Left colon (tissue), 2 donors: ENCODE data around the gene DYSF. TPM values are rescaled to one million over a fixed set of nuclear protein-coding genes. Genes with fewer than 3 reads are reported as not detected.

Source experiments
- ATAC-seq: fragments of 200-7000 bp; cut with Tn5 transposase; one replicate; pipeline ENCODE4 v1.9.1; 2020; ENCODE audit warnings: mild to moderate bottlenecking, moderate library complexity
- DNase-seq, 2 donors: peaks; one replicate each; pipeline ENCODE4 v3.0.0-alpha.2; 2020
- intact Hi-C, 2 donors: fragments of 100-400 bp; cut with DNase I in 1 of 2; cut with micrococcal nuclease in 1 of 2; formaldehyde crosslinking; loops; one replicate each; pipeline versions ENCODE4 v1.11.2 to v1.14.0; 2022; cut with DNase I, micrococcal nuclease
- total RNA-seq, 2 donors: library from RNA; stranded (reverse); fragmentation: NEBNext Ultra II Directional; extraction: Animal tissue kit (Norgen Biotek cat#: 25700); gene quantifications; one replicate each; pipeline ENCODE4 v1.2.1, GENCODE V29; 2021
- donor health status: DM: no; HTN: no; CAD: no.
- donor health status: DM: yes; HTN: yes; CAD: no.

The DYSF gene
- total RNA-seq, 2 donors from 2014 or later, result 2.4 to 5.0 TPM

- intact Hi-C loops, result loop anchor here in 1 of 2 donors (10.0 kb wide), 1 partner anchor 163 kb away; no protein-coding TSS in a partner anchor
These were observed 158.6 kb downstream of the DYSF start for GRCh38 chr2:71611781-71612527.

GRCh38 chr2:71612581-71613402 is 159.4 kb downstream of the DYSF start:
- intact Hi-C loops, result loop anchor here in 1 of 2 donors (10.0 kb wide), 1 partner anchor 162 kb away; no protein-coding TSS in a partner anchor
- ATAC-seq (no peak), DNase-seq (peak in 1 of 2 donors; percentile 18)

More at GRCh38 chr2:71611781-71612527, 158.6 kb downstream of the DYSF start:
- ATAC-seq (no peak), DNase-seq (peak in 1 of 2 donors; percentile 3)

GRCh38 chr2:71613403-71613952 is 160.1 kb downstream of the DYSF start:
- ATAC-seq (no peak), DNase-seq (peak in 1 of 2 donors; percentile 2)
- intact Hi-C loops, result loop anchor here in 1 of 2 donors (10.0 kb wide), 1 partner anchor 161 kb away; no protein-coding TSS in a partner anchor

- intact Hi-C loops, result loop anchor here in 1 of 2 donors (10.0 kb wide), 1 partner anchor 161 kb away; no protein-coding TSS in a partner anchor
- DNase-seq (peak in 1 of 2 donors; percentile 12), ATAC-seq (no peak)
These were observed 160.9 kb downstream of the DYSF start for GRCh38 chr2:71613953-71614925.

DNA sequence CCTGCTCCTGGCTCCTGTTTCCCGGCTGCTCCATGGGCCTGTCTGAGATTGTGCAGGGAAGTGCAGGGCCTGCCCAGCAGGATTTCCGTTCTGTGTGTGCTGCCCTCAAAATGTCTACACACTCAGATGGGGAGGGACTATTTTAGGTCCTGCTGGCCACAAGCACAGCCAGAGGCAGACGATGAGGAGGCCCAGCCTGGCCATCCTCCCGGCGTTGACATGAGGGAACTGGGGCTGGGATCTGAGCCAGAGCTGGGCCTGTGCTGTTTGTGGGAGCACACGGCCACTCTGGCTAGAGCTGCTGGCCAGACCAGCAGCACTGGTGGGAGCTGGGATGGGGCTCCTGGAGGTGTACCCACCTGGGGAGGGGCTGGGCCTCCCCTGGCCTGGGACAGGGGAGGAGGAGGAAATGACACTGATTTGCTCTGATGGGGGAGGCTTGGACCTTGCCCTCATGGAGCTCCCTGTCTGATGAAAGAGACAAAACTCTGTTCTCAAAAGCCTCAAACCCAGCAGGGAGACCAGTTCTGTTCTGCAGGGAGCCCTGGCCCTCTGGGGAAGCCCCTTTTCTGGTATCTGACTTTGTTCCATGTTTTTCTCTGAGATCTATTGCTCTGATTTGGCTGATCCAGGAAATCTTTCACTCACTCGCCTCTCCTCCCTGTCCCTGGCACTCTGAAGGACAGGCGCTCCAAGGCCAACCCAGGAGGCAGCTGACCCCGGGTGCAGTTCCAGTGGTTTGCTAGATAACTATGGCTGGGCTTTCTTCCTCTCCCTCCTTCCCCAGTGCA is 161.8 kb downstream of the DYSF start:
- ATAC-seq (peak; percentile 29), DNase-seq (peak; percentile 47 to 71)
- intact Hi-C loops, result loop anchor here in 1 of 2 donors (10.0 kb wide), 1 partner anchor 160 kb away; no protein-coding TSS in a partner anchor

DNA sequence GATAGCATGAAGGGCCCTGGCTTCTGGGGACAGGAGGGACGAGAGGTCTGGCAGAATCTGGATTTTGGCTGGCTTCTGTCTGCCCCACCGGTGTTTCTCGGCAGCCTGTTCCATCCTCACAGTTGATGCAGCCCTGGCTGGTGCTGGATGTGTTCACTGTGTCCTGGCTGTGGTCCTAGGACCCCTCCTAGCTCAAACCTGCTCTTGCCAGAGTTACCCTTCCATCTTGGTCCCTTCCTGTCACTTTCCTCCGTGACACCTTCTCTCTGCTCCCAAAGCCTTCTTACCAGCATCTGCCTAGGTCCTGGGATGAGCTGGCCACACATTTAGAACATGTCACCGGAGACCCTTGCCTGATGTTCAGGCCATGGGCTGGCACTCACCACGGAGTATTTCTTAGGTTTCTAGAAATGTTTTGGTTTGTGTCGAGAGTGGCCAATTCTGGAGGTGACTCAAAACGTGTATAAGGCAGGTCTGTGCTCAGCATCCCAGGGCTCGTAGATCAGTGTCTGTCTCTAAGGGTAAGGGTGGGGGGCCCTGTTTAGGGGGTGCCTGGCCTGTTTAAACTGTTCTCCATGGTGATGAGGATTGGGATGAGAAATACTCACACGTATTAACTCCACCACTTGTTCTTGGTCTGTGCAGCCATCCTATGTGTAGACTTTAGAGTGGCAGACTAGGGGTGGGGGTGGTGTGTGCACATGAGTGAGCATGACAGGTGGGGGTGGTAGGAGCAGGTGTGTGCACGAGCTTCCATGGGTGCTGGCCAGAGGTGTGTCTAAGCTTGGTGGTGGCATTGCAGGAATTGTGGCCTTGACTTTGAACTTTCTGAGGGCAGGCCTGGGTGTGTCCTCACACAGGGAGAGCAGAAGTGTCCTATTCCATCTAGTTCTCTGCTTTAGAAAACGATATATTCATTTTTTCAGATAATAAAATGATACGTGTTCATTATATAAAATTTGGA is 162.7 kb downstream of the DYSF start:
- peak; percentile 40 for ATAC-seq
- intact Hi-C loops, result loop anchor here in 1 of 2 donors (10.0 kb wide), 1 partner anchor 159 kb away; no protein-coding TSS in a partner anchor
- peak in 1 of 2 donors; percentile 14 for DNase-seq

DNA sequence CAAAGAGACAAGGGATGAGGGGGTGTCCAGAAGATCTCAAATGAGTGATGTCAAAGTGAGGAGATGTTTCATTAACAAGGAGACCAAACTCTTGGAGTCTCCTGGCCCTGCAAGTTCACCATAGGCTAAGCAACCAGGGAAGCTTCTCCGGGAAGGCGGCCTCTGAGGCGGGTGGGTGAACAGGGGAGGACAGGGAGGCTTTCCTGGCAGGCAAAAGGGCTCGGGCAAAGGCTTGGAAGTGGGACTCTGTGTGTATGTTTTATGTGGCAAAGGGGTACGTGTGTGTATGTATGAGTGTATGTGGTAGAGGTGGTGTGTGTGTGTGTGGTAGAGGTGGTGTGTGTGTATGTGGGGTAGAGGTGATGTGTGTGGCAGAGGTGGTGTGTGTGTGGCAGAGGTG is 163.9 kb downstream of the DYSF start:
- DNase-seq (peak in 1 of 2 donors; percentile 5), ATAC-seq (no peak)
- intact Hi-C loops, result loop anchor here in 1 of 2 donors (10.0 kb wide), 1 partner anchor 158 kb away; no protein-coding TSS in a partner anchor

GRCh38 chr2:71618327-71619113 is 165.2 kb downstream of the DYSF start:
- intact Hi-C loops, result loop anchor here in 1 of 2 donors (10.0 kb wide), 1 partner anchor 156 kb away; no protein-coding TSS in a partner anchor

DNA sequence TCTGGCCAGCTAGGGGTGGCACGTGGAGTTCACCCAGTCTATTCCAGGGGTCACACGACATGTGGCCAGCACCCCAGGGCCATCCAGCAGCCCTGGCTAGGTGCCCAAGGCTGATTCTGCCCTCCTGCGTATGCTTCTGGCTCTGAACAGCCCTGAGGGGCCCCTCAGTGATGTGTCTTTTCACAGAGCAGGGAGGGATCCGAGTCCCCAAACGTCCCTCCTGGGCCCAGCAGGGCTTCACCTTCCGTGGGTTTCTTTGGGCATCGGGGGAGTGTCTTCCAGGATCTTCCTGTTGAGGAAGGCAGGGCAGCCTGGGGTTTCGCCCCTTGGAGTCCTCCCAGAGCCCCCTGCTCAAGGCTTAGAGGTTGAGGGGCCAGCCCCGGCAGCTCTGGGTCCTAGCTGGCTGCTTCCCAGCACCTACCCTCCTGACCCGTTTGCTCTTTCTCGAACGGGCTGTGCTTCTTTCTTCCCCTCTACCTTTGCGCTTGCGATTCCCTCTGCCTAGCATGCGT is 165.9 kb downstream of the DYSF start:
- DNase-seq, result peak in 1 of 2 donors; percentile 9
- no peak for ATAC-seq
- intact Hi-C loops, result loop anchor here in 1 of 2 donors (10.0 kb wide), 1 partner anchor 156 kb away; no protein-coding TSS in a partner anchor

More at GRCh38 chr2:71618327-71619113, 165.2 kb downstream of the DYSF start:
- ATAC-seq (no peak), DNase-seq (peak in 1 of 2 donors; percentile 2)

DNA sequence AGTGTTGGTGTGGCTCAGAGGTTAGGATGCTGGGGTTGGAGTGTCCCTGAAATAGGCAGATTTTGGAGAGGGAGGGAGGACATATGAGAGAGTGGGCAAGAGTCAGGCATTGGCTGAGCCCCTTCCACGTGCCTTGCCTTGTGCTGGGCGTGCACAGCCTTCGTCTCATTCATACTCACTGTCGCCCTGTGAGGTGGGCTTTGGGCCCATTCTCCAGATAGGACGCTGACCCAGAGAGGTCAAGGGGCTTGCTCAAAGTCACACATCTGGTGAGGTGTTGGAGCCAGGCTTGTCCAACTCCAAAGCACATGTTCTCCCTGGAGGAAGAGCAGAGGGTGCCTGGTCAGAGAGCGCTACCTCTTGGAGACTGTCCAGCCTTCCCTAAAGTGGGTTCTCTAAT is 166.8 kb downstream of the DYSF start:
- intact Hi-C loops, result no loop called here
- DNase-seq (peak in 1 of 2 donors; percentile 8), ATAC-seq (no peak)

- DNase-seq (peak in 1 of 2 donors; percentile 7), ATAC-seq (no peak)
These were observed 167.5 kb downstream of the DYSF start for GRCh38 chr2:71620851-71621251.

DNA sequence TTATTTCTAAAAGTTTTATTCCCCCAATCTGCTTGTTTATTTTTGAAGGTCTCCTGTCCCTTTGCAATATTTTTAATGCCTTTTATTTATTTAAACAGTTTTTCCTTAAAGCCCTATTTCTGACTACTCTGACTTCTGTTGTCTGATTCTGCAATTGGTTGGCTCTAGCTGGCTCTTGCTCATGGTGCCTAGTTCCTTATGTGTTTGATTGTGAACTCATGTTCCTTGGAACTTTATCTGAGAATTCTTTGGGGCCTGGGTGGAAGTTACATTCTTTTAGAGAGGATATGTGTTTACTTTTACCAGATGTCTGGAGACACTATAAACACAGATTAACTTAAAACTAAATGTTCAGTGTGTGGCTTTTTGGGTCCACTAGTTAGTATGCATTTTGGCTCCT is 175.9 kb downstream of the DYSF start:
- no peak for ATAC-seq
- DNase-seq, result no peak

More at GRCh38 chr2:71620851-71621251, 167.5 kb downstream of the DYSF start:
- intact Hi-C loops, result no loop called here

DNA sequence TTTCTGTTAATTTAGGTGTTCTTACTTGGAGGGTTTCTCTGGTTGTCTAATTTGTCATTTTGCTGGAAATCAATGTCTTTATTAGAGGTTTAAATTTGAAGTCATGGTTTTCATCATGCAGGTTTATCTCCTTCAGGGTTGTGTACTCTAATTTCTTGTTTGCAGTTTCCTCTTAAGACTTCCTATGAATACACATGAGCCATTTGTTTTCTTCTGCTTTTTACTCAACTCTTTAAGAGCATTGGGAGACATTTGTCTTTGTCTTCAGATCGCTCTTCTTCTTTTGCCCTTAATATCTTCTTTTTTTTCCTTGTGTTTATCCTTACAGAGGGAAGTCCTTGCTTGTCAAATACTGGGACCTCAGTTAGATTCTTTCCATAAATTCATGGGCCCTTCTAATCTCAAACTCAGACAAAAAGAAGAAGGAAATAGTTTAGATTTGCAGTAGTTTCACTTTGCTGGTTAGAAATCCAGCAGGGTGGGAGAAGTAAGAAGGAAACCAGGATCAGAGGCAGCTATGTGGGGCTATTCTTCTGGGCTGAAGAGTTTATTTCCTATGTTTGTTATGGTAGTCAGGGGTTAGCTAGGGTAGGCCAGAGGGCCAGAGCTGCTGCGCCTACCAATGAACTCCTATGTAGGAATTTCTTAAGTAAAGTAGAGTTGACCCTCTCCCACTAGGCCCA is 176.6 kb downstream of the DYSF start:
- ATAC-seq, result no peak

More for the DNA sequence above, 175.9 kb downstream of the DYSF start:
- intact Hi-C loops, result no loop called here

More for the DNA sequence above, 176.6 kb downstream of the DYSF start:
- no peak for DNase-seq
- intact Hi-C loops, result no loop called here
